GM19240 (cell line): ENCODE data around the gene ADPRH.
A peak's percentile ranks its signal among the peaks of the same experiment; 100 is the strongest.
"Not testable (repeated sequence)": the region's sequence is repeated elsewhere in the genome, so short reads cannot be mapped to it uniquely, and the experiment has no call there.

Experiments
- DNase-seq: peaks from one replicate; pipeline ENCODE4 v3.0.0; 2011; ENCODE audit warnings: low spot score; ENCODE audit not compliant: insufficient read length

The ADPRH gene

GRCh38 chr3:119579366-119580066 lies at the start of gene ADPRH:
ADPRH (plus strand) TSS chr3:119579492; CDS start chr3:119582170, 2,678 bp downstream.
- peak; percentile 48 for DNase-seq

- DNase-seq, result no peak
These were observed 49.4 kb upstream of the ADPRH start for GRCh38 chr3:119529883-119530282.

GRCh38 chr3:119530456-119530855 lies 48.8 kb upstream of the ADPRH start:
- no peak for DNase-seq

GRCh38 chr3:119531151-119531550 lies 48.1 kb upstream of the ADPRH start:
- no peak for DNase-seq

- DNase-seq, result no peak
These were observed 45.0 kb upstream of the ADPRH start for GRCh38 chr3:119534296-119534695.

GRCh38 chr3:119536757-119537156 lies 42.5 kb upstream of the ADPRH start:
- DNase-seq, result no peak

- DNase-seq, result no peak
These were observed 40.5 kb upstream of the ADPRH start for GRCh38 chr3:119538772-119539171.

GRCh38 chr3:119541547-119541946 lies 37.7 kb upstream of the ADPRH start:
- no peak for DNase-seq

- no peak for DNase-seq
These were observed 37.0 kb upstream of the ADPRH start for GRCh38 chr3:119542168-119542767.

- no peak for DNase-seq
These were observed 36.1 kb upstream of the ADPRH start for GRCh38 chr3:119543147-119543546.

GRCh38 chr3:119547227-119547626 lies 32.1 kb upstream of the ADPRH start:
- no peak for DNase-seq

- no peak for DNase-seq
These were observed 31.0 kb upstream of the ADPRH start for GRCh38 chr3:119548341-119548740.

- no peak for DNase-seq
These were observed 28.9 kb upstream of the ADPRH start for GRCh38 chr3:119550192-119550910.

- no peak for DNase-seq
These were observed 27.7 kb upstream of the ADPRH start for GRCh38 chr3:119551598-119551997.

- DNase-seq, result not testable (repeated sequence)
These were observed 26.4 kb upstream of the ADPRH start for GRCh38 chr3:119552928-119553327.

- no peak for DNase-seq
These were observed 25.4 kb upstream of the ADPRH start for GRCh38 chr3:119553823-119554415.

GRCh38 chr3:119555309-119555735 lies 24.0 kb upstream of the ADPRH start:
- DNase-seq, result no peak

- DNase-seq, result no peak
These were observed 23.4 kb upstream of the ADPRH start for GRCh38 chr3:119555929-119556328.

GRCh38 chr3:119557192-119557876 lies 22.0 kb upstream of the ADPRH start:
- no peak for DNase-seq

- no peak for DNase-seq
These were observed 21.4 kb upstream of the ADPRH start for GRCh38 chr3:119557877-119558269.

GRCh38 chr3:119558626-119559317 lies 20.5 kb upstream of the ADPRH start:
- no peak for DNase-seq
